D341Med (cell line): ENCODE measurements around the gene LRP1B.

ENCODE experiments used
- DNase-seq: peaks from one replicate; pipeline ENCODE4 v3.0.0; 2012; ENCODE audit warnings: low spot score

The LRP1B gene

DNA sequence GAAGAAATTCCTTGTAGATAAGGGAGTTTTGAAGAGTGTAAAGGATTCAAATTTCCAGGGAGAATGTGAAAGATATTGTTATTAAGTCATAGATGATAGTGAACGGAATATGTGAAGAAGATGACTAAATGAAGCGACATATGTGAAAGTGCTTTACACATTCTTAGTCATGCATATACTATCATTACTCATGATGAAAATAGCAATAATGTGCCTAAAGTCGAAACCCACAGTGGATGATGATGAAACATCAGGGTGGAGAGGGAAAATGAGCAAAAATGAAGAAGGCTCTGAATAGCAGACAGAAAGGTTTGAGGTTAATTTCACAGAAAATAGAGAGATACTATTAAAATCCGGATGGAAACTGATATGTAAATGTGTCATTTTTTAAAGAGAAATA, 1237.1 kb downstream of the LRP1B start:
- no peak for DNase-seq

GRCh38 chr2:140892911-140893637, 1237.7 kb downstream of the LRP1B start:
- no peak for DNase-seq

GRCh38 chr2:140892436-140892835, 1238.4 kb downstream of the LRP1B start:
- no peak for DNase-seq

- DNase-seq = no peak
Measured at GRCh38 chr2:140891614-140892212, 1239.1 kb downstream of the LRP1B start.

DNA sequence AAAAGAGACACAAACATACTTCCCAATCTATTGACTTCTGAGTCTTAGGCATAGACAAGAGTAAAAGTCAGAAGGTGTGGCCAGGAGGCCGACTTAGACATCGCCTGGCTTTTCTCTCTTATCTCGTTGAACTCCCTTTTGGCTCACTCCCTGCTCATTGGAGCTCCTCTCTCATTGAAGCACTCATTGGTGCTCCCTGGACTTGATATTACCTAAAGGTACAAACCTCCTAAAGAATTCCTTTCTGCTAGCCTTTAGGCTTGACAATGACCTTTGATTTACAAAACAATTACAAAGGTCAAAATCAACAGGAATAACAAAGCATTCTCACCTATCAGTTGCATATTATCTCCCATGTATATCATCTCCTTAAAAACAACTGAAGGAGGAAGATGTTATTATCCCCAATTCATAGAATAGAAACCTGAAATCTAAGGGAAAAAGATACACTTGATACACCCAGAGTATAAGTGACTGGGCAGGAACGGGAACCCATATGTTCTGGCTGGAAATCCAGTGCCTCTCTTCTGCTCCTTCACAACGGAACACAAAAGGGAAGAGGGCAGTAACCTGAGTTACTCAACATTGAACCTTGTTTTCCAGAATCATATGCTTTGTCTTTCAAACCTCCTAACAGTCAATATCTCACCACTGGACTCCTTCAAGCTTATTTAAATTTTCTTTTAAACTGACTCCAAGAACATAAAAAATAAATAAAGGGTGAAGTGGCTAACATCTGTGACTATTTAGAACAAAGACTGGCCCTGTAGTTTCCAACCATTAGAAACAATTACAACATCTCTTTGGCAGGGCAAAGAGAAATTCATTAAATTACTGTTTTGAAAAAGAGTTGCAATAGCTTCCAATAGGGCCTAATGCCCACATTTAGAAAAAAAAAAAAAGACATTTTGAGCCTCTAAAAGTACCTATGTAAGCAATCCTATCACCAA, 1247.9 kb downstream of the LRP1B start:
- DNase-seq = no peak

GRCh38 chr2:140880573-140880972, 1250.2 kb downstream of the LRP1B start:
- DNase-seq = no peak

GRCh38 chr2:140876015-140876414, 1254.8 kb downstream of the LRP1B start:
- no peak for DNase-seq

DNA sequence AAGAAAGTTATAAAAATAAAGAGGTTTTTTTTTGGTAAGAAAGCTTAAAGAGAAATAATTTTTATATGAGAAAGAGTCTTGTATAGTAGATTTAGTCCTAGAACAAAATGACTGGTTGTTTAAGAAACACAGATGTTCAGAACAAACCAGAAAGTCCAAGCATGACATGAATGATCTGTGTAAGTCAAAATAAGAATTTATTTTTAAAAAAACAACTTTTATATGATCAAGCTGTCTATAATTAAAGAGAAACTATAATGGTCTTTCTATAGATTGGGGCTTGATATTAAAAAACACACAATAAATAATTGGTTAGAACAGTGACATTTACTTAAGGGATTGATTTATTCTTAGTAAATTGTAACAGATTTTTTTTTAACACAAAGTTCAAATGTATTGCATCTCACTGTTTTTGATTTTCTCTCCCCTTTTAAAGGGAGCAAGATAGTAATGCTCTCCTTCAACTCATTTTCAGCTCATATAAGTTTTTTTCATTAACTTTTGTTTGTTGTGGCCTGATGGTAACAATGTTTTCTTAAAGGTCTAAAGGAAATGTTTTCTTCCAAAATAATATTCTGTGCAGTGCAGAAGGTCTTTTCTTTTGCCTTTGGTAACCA, 1256.8 kb downstream of the LRP1B start:
- DNase-seq = no peak

- no peak for DNase-seq
Measured at GRCh38 chr2:140869925-140870324, 1260.9 kb downstream of the LRP1B start.

DNA sequence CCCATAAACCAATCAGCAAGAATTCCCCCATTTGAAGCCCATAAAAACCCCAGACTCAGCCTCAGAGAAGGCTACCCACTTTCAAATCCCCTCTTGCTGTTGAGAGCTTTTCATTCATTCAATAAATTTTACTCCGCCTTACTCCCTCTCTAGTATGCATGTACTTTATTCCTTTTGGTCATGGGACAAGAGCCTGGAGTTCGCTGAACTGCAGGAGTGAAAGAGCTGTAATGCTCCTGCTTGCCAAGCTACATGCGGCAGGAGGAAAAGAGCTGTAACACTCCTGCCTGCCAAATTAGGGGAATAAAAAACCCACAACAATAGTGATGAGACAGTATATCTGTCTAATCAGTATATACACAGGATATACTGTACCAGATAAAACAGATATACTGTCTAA, 1261.7 kb downstream of the LRP1B start:
- no peak for DNase-seq

GRCh38 chr2:140865837-140866236, 1265.0 kb downstream of the LRP1B start:
- no peak for DNase-seq

DNA sequence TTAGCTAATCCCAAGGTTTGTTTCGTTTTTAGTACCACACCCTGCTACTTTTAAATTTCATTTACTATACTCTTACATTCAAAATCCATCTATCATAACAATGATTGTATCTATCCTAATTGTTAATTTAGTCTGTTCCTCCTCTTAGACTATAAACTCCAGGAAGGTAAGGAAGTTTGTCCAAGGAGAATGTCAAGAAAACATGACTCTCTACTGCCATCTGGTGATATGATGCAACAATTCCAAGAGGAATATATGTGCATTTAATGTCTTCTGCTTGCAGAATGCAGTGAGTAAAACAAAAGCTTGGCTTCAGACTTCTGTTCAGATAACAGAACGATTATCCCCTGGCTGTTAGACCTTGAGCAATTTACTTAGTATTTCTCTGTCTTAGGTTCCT, 1267.1 kb downstream of the LRP1B start:
- peak; percentile 24 for DNase-seq

- no peak for DNase-seq
Measured at GRCh38 chr2:140862181-140862580, 1268.6 kb downstream of the LRP1B start.

GRCh38 chr2:140861666-140862065, 1269.2 kb downstream of the LRP1B start:
- DNase-seq = no peak

GRCh38 chr2:140855471-140855870, 1275.3 kb downstream of the LRP1B start:
- no peak for DNase-seq

DNA sequence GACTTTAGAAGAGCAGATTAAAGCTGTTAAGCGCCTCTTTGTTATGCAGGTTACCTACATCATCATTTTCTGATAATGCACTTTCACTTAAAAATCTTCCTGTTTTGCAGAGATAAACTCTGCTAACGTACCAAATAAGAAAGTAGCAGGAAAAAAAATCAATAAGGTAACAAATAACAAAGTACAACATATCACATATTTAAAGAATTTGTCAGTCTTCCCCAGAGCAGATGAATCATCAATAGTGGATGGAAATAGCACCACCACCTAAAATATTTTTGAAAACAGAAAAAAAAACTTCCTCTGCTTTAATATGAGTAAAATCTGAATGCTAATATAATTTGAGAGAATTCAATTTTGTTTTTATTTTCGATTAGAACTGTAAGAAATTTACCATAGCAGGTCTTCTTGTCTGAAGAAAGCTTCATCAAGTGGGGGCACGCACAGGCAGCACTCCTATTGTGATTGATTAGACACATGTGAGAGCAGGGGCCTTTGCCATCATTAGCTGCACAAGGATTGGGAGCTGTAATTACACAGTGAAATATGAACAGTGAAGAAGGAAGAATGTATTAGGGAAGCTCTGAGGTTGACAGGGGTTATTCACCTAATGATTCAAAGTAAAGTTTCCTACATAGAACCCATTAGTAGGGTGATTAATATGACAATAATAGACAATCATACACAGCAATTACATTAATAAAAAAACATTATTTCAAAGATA, 1279.4 kb downstream of the LRP1B start:
- no peak for DNase-seq

DNA sequence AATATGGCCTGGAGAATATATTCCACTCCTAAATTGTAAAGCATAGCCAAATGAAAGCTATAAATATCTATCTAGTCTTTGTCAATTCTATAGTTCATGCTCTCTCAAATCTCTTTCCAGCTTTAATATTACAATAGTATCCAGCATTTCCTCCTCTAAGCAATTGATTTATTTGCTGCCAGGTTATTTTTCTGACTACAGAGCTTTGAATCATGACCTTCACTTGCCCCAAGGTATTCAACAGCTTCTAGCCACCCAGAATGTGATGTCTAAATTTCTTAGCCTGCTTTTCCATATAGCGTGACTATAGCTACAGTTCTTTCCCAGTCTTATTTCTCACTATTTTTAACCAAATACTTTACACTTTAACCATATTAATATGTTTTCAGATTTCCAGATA, 1287.6 kb downstream of the LRP1B start:
- DNase-seq = no peak

DNA sequence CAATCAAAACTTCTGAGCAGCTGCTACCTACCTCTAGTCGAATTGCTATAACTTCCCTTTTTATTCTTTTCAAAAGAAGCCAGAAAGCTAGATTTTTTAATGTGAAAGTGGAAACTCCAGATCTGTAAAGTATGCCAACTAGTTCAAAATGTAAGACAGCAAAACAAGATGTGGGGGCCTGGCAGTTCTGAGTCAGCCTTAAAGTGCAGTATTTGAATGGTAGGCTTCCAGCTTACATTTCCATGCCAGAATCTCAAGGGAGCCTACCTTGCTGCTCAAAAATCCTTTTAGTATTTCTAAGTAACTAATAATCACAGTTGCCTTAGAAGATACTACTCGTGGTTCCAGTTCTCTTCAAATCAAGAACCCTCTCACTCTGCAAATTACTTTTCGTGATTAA, 1288.7 kb downstream of the LRP1B start:
- DNase-seq = no peak

- no peak for DNase-seq
Measured at GRCh38 chr2:140841141-140841540, 1289.7 kb downstream of the LRP1B start.

GRCh38 chr2:140836826-140837225, 1294.0 kb downstream of the LRP1B start:
- DNase-seq = no peak

DNA sequence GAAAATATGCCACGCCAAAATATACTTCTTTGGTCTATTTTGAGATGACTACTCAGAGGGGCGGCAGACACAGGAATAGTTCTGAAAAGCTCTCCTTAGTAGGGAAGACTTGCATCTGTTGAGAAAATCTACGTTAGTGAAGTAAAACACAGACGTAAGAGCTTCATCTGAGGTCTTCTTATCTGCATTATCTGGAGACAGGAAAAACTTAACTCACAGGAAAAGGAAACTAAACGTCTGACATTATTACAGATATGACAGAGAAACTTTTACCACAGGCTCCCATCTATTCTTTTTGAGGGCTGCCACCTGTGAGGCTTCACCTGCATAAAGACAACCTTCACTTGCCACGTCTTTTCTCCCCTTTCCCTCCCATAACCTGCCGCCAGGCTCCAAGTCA, 1295.7 kb downstream of the LRP1B start:
- no peak for DNase-seq

GRCh38 chr2:140814141-140814540, 1316.7 kb downstream of the LRP1B start:
- no peak for DNase-seq
